ENCODE data around the gene CLCA4.

Gene CLCA4

GRCh38 chr1:86563849-86564248 lies 17.0 kb downstream of the CLCA4 start:
- no peak overlapping the region for H3K4me2 ChIP-seq (ENCODE audit: low read length)
- H4K12ac ChIP-seq (ENCODE audit: low read depth, low read length): no peak overlapping the region
- H2BK120ac ChIP-seq (ENCODE audit: insufficient read depth, low read length, poor library complexity): no peak overlapping the region
- H3K4ac ChIP-seq (ENCODE audit: low read depth, low read length): no peak overlapping the region
- H3K27me3 ChIP-seq (ENCODE audit: insufficient read depth, low read length): no peaks in the 10 kb centered on the region
- no peak for DNase-seq
- H2BK12ac ChIP-seq (ENCODE audit: low read length): no peak overlapping the region
- H3K14ac ChIP-seq (ENCODE audit: low read length): no peak overlapping the region
- no peak overlapping the region for H2AK5ac ChIP-seq (ENCODE audit: low read length)
- H3K27ac ChIP-seq (ENCODE audit: low read depth, low read length): no peak overlapping the region
- H3K23ac ChIP-seq (ENCODE audit: low read length): no peak overlapping the region
- no peak overlapping the region for H2AFZ ChIP-seq (ENCODE audit: insufficient read depth, low read length, poor library complexity)
- H3K9me3 ChIP-seq (ENCODE audit: insufficient read depth, low read depth, low read length): no peaks in the 10 kb centered on the region
- H4K8ac ChIP-seq (ENCODE audit: low read depth, low read length): no peak overlapping the region
- H2BK5ac ChIP-seq (ENCODE audit: low read depth, low read length, poor library complexity): no peak overlapping the region
- no peak overlapping the region for H3K9ac ChIP-seq (ENCODE audit: low read length)
- no peaks in the 10 kb centered on the region for H3K4me1 ChIP-seq (ENCODE audit: control insufficient read depth in 1 of 2, insufficient read depth in 2 of 2, low read length in 2 of 2)
- no peaks in the 10 kb centered on the region for H3K79me1 ChIP-seq (ENCODE audit: low read length)
- no peak overlapping the region for H3K4me3 ChIP-seq (ENCODE audit: low read depth, low read length)
- H4K91ac ChIP-seq (ENCODE audit: low read depth, low read length): no peak overlapping the region
- no peaks in the 10 kb centered on the region for H3K36me3 ChIP-seq (ENCODE audit: control insufficient read depth in 1 of 2, insufficient read depth in 2 of 2, low read length in 2 of 2)
- no peaks in the 10 kb centered on the region for H3K79me2 ChIP-seq (ENCODE audit: control insufficient read depth, insufficient read depth, low read length, poor library complexity)
- H3K18ac ChIP-seq (ENCODE audit: low read length): no peak overlapping the region
- no CpG with 5 or more reads among the region's 1 CpG for WGBS (ENCODE audit: extremely low coverage, insufficient coverage, insufficient read length)

GRCh38 chr1:86567341-86567740 lies 20.5 kb downstream of the CLCA4 start:
- WGBS (ENCODE audit: extremely low coverage, insufficient coverage, insufficient read length): no CpG with 5 or more reads among the region's 3 CpGs
- no peaks in the 10 kb centered on the region for H3K36me3 ChIP-seq (ENCODE audit: control insufficient read depth in 1 of 2, insufficient read depth in 2 of 2, low read length in 2 of 2)

GRCh38 chr1:86567878-86568277 lies 21.0 kb downstream of the CLCA4 start:
- Histone ChIP-seq H3K79me1 (ENCODE audit: low read length) (no peaks in the 10 kb centered on the region), H4K91ac (ENCODE audit: low read depth, low read length) (no peak overlapping the region), H2BK120ac (ENCODE audit: insufficient read depth, low read length, poor library complexity) (no peak overlapping the region), H3K27ac (ENCODE audit: low read depth, low read length) (no peak overlapping the region), H3K9me3 (ENCODE audit: insufficient read depth, low read depth, low read length) (no peaks in the 10 kb centered on the region), H3K4me1 (ENCODE audit: control insufficient read depth in 1 of 2, insufficient read depth in 2 of 2, low read length in 2 of 2) (no peaks in the 10 kb centered on the region), H3K23ac (ENCODE audit: low read length) (no peak overlapping the region), H3K9ac (ENCODE audit: low read length) (no peak overlapping the region), H2BK12ac (ENCODE audit: low read length) (no peak overlapping the region), H3K18ac (ENCODE audit: low read length) (no peak overlapping the region), H3K36me3 (ENCODE audit: control insufficient read depth in 1 of 2, insufficient read depth in 2 of 2, low read length in 2 of 2) (no peaks in the 10 kb centered on the region), H3K4ac (ENCODE audit: low read depth, low read length) (no peak overlapping the region), H2AFZ (ENCODE audit: insufficient read depth, low read length, poor library complexity) (no peak overlapping the region), H4K8ac (ENCODE audit: low read depth, low read length) (no peak overlapping the region), H3K4me2 (ENCODE audit: low read length) (no peak overlapping the region), H2AK5ac (ENCODE audit: low read length) (no peak overlapping the region), H3K79me2 (ENCODE audit: control insufficient read depth, insufficient read depth, low read length, poor library complexity) (no peaks in the 10 kb centered on the region), H4K12ac (ENCODE audit: low read depth, low read length) (no peak overlapping the region), H3K27me3 (ENCODE audit: insufficient read depth, low read length) (no peaks in the 10 kb centered on the region), H3K14ac (ENCODE audit: low read length) (no peak overlapping the region), H2BK5ac (ENCODE audit: low read depth, low read length, poor library complexity) (no peak overlapping the region), H3K4me3 (ENCODE audit: low read depth, low read length) (no peak overlapping the region)
- no CpG with 5 or more reads among the region's 3 CpGs for WGBS (ENCODE audit: extremely low coverage, insufficient coverage, insufficient read length)
- DNase-seq: no peak

More at GRCh38 chr1:86567341-86567740, 20.5 kb downstream of the CLCA4 start:
- Histone ChIP-seq H3K4me3 (ENCODE audit: low read depth, low read length) (no peak overlapping the region), H3K4me1 (ENCODE audit: control insufficient read depth in 1 of 2, insufficient read depth in 2 of 2, low read length in 2 of 2) (no peaks in the 10 kb centered on the region), H3K23ac (ENCODE audit: low read length) (no peak overlapping the region), H2BK5ac (ENCODE audit: low read depth, low read length, poor library complexity) (no peak overlapping the region), H3K79me1 (ENCODE audit: low read length) (no peaks in the 10 kb centered on the region), H4K8ac (ENCODE audit: low read depth, low read length) (no peak overlapping the region), H4K12ac (ENCODE audit: low read depth, low read length) (no peak overlapping the region), H3K18ac (ENCODE audit: low read length) (no peak overlapping the region), H2BK12ac (ENCODE audit: low read length) (no peak overlapping the region), H2AFZ (ENCODE audit: insufficient read depth, low read length, poor library complexity) (no peak overlapping the region), H3K27me3 (ENCODE audit: insufficient read depth, low read length) (no peaks in the 10 kb centered on the region), H3K4ac (ENCODE audit: low read depth, low read length) (no peak overlapping the region), H3K14ac (ENCODE audit: low read length) (no peak overlapping the region), H3K9me3 (ENCODE audit: insufficient read depth, low read depth, low read length) (no peaks in the 10 kb centered on the region), H4K91ac (ENCODE audit: low read depth, low read length) (no peak overlapping the region), H3K9ac (ENCODE audit: low read length) (no peak overlapping the region), H3K79me2 (ENCODE audit: control insufficient read depth, insufficient read depth, low read length, poor library complexity) (no peaks in the 10 kb centered on the region), H3K27ac (ENCODE audit: low read depth, low read length) (no peak overlapping the region), H2BK120ac (ENCODE audit: insufficient read depth, low read length, poor library complexity) (no peak overlapping the region), H3K4me2 (ENCODE audit: low read length) (no peak overlapping the region), H2AK5ac (ENCODE audit: low read length) (no peak overlapping the region)
- no peak for DNase-seq

- Histone ChIP-seq H3K27me3 (ENCODE audit: insufficient read depth, low read length) (no peaks in the 10 kb centered on the region), H3K14ac (ENCODE audit: low read length) (no peak overlapping the region), H2BK12ac (ENCODE audit: low read length) (no peak overlapping the region), H3K4me3 (ENCODE audit: low read depth, low read length) (no peak overlapping the region), H4K91ac (ENCODE audit: low read depth, low read length) (no peak overlapping the region), H4K8ac (ENCODE audit: low read depth, low read length) (no peak overlapping the region), H3K79me2 (ENCODE audit: control insufficient read depth, insufficient read depth, low read length, poor library complexity) (no peaks in the 10 kb centered on the region), H3K4me2 (ENCODE audit: low read length) (no peak overlapping the region), H2BK120ac (ENCODE audit: insufficient read depth, low read length, poor library complexity) (no peak overlapping the region), H3K18ac (ENCODE audit: low read length) (no peak overlapping the region), H3K79me1 (ENCODE audit: low read length) (no peaks in the 10 kb centered on the region), H3K23ac (ENCODE audit: low read length) (no peak overlapping the region), H3K4me1 (ENCODE audit: control insufficient read depth in 1 of 2, insufficient read depth in 2 of 2, low read length in 2 of 2) (no peaks in the 10 kb centered on the region), H3K9me3 (ENCODE audit: insufficient read depth, low read depth, low read length) (no peaks in the 10 kb centered on the region), H3K9ac (ENCODE audit: low read length) (no peak overlapping the region), H4K12ac (ENCODE audit: low read depth, low read length) (no peak overlapping the region), H2AFZ (ENCODE audit: insufficient read depth, low read length, poor library complexity) (no peak overlapping the region), H2AK5ac (ENCODE audit: low read length) (no peak overlapping the region), H3K36me3 (ENCODE audit: control insufficient read depth in 1 of 2, insufficient read depth in 2 of 2, low read length in 2 of 2) (no peaks in the 10 kb centered on the region), H3K4ac (ENCODE audit: low read depth, low read length) (no peak overlapping the region), H2BK5ac (ENCODE audit: low read depth, low read length, poor library complexity) (no peak overlapping the region), H3K27ac (ENCODE audit: low read depth, low read length) (no peak overlapping the region)
- DNase-seq: peak in 1 of 2 donors; percentile 60
- no CpG with 5 or more reads among the region's 2 CpGs for WGBS (ENCODE audit: extremely low coverage, insufficient coverage, insufficient read length)
Measured at GRCh38 chr1:86573763-86574484, 27.0 kb downstream of the CLCA4 start.

All from trophoblast cell (in vitro differentiated cells and primary cell).